ENCODE results near the gene EYS. TPM values are rescaled to one million over a fixed set of nuclear protein-coding genes. Genes with fewer than 3 reads are reported as not detected.
A peak's percentile ranks its signal among the peaks of the same experiment; 100 is the strongest.

EYS gene
- total RNA-seq, 1 experiment from 2014 or later: not detected

DNA sequence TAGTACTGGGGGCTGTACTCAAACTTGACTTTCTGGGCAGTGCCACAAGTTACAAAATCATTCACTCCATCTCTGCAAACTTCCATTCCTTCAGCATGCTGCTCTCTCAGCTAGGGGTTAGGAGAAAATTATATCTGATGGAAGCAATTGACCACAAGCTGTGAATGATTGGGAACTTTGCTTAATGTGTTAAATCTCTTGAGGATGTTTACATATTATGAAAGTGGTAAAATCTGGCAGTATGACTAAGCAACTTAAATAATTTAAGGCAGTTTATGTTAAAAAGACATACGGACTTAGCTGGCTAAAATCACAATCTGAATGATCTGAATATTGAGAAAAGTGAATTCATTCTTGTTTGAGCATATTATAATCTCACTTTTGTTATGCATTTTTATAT is 1656.4 kb downstream of the EYS start:
- Histone ChIP-seq H3K4me1 (ENCODE audit: insufficient read depth, low read length) (no peaks in the 10 kb centered on the region), H2BK120ac (ENCODE audit: low read depth, low read length, poor library complexity, severe bottlenecking) (no peak overlapping the region), H2BK20ac (ENCODE audit: low read depth, low read length, poor library complexity, severe bottlenecking) (no peak overlapping the region), H4K91ac (ENCODE audit: insufficient read length, low read depth, low read length) (no peak overlapping the region), H3K4me2 (ENCODE audit: insufficient read depth, insufficient read length, low read length) (no peak overlapping the region), H4K8ac (replicated peaks; ENCODE audit: insufficient read length, low read depth, low read length) (no peak overlapping the region), H4K5ac (ENCODE audit: insufficient read length, low read depth, low read length) (no peak overlapping the region), H3K79me1 (ENCODE audit: insufficient read depth, low read depth, low read length, poor library complexity, severe bottlenecking) (no peaks in the 10 kb centered on the region), H3T11ph (ENCODE audit: low read length) (no peak overlapping the region), H3K56ac (ENCODE audit: insufficient read length, low read depth, low read length) (no peak overlapping the region), H3K27me3 (ENCODE audit: insufficient read depth, low read length) (no peaks in the 10 kb centered on the region), H2BK5ac (ENCODE audit: insufficient read length, low read length) (no peak overlapping the region), H3K9me3 (ENCODE audit: control insufficient read depth, low read depth, low read length) (no peaks in the 10 kb centered on the region), H2BK12ac (ENCODE audit: insufficient read length, low read depth, low read length) (no peak overlapping the region), H3K27ac (ENCODE audit: insufficient read length, low read depth, low read length) (no peak overlapping the region), H3K18ac (ENCODE audit: insufficient read length, low read depth, low read length) (no peak overlapping the region), H2BK15ac (ENCODE audit: low read depth, low read length) (no peak overlapping the region), H4K20me1 (ENCODE audit: control insufficient read depth, insufficient read depth, insufficient read length) (no peaks in the 10 kb centered on the region), H3K23me2 (ENCODE audit: insufficient read length, low read depth, low read length, poor library complexity, severe bottlenecking) (no peaks in the 10 kb centered on the region), H3K4ac (ENCODE audit: low read depth, low read length) (no peak overlapping the region), H3K79me2 (ENCODE audit: insufficient read depth, low read length) (no peaks in the 10 kb centered on the region), H3K14ac (ENCODE audit: insufficient read depth, low read length) (no peak overlapping the region), H2AK5ac (ENCODE audit: insufficient read length, low read length) (no peak overlapping the region), H2AFZ (ENCODE audit: low read length) (no peak overlapping the region), H3K9ac (ENCODE audit: extremely low read depth, insufficient read length, low read length) (no peak overlapping the region), H3K23ac (ENCODE audit: insufficient read length, low read depth, low read length) (no peak overlapping the region)
- WGBS (ENCODE audit: extremely low coverage, insufficient read length, low lambda C conversion rate): no CpG with 5 or more reads among the region's 1 CpG
- TF ChIP-seq, protein P1, sequence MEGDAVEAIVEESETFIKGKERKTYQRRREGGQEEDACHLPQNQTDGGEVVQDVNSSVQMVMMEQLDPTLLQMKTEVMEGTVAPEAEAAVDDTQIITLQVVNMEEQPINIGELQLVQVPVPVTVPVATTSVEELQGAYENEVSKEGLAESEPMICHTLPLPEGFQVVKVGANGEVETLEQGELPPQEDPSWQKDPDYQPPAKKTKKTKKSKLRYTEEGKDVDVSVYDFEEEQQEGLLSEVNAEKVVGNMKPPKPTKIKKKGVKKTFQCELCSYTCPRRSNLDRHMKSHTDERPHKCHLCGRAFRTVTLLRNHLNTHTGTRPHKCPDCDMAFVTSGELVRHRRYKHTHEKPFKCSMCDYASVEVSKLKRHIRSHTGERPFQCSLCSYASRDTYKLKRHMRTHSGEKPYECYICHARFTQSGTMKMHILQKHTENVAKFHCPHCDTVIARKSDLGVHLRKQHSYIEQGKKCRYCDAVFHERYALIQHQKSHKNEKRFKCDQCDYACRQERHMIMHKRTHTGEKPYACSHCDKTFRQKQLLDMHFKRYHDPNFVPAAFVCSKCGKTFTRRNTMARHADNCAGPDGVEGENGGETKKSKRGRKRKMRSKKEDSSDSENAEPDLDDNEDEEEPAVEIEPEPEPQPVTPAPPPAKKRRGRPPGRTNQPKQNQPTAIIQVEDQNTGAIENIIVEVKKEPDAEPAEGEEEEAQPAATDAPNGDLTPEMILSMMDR (conservative IDR thresholded peaks at IDR 0.05): no peak
- Mint-ChIP-seq H3K27me3 (ENCODE audit: low read depth) (no peaks in the 10 kb centered on the region), H3K4me1 (no peaks in the 10 kb centered on the region), H3K36me3 (ENCODE audit: insufficient read depth in 1 of 3, low read depth in 3 of 3) (no peaks in the 10 kb centered on the region), H3K27ac (0 out of 7 replicates have a peak overlapping the region, but pooled peaks of 1 of the 3 experiments have one; percentile 3), H3K4me3 (no peak overlapping the region), H3K9me3 (no peaks in the 10 kb centered on the region)
- no peak for DNase-seq
